PC-9 (cell line): ENCODE data around the gene CKAP4.

Experiments used
- CTCF ChIP-seq: fragments of 200-600 bp; sonication (generic); conservative IDR thresholded peaks from 2 replicates; pipeline ENCODE4 v1.6.1; 2017; ENCODE audit warnings: mixed run types, antibody characterized with exemption, mild to moderate bottlenecking, moderate library complexity
- EZH2 ChIP-seq: fragments of 200-600 bp; sonication (generic); IDR thresholded peaks from 2 replicates; pipeline ENCODE4 v1.8.0; 2017; ENCODE audit warnings: antibody characterized with exemption, low read depth

GRCh38 chr12:106205208-106206069, 42.4 kb downstream of the CKAP4 start:
- peak; percentile 50 for TF ChIP-seq CTCF
- TF ChIP-seq EZH2, result no peak
